GM18858 (cell line): Measurements from ENCODE around the gene ALKBH6.
"Not testable (repeated sequence)": the region's sequence is repeated elsewhere in the genome, so short reads cannot be mapped to it uniquely, and the experiment has no call there.

Source experiments
- ATAC-seq: cut with Tn5 transposase; IDR thresholded peaks from one replicate; pipeline ENCODE4 v1.9.1; 2021; ENCODE audit not compliant: unreplicated experiment

ALKBH6 gene

DNA sequence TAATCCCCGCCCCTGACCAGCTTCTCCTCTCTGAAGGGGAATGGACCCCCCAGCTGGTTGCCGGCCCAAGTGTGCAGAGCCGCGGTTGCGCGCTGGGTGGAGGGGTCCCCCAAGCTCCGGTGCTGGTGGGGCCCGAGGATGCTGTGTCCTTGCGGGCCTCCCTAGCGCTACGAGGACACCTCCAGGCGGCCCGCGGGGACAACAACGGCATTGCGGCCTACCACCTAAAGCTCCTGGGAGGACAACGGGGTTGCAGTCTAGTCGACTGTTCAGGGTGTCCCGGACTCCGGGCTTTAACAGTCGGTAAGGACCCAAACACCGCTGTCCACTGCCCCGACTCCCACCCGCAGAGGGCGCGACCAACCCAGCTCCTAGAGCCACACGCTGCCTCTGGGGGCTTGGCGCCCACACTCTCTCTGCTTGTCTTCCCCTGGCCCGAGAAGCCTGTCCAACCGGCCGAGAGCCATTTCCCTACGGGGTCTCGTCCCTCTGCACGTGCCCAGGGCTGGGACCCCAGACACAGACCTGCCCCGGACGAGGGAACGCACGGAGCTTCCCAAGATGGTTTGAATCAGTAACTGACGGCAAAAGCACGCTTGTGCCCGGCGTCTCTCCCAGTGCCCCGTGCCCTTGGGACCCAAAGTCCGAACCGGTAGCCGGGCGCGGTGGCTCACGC lies 20.0 kb downstream of the ALKBH6 start:
- no peak for ATAC-seq

DNA sequence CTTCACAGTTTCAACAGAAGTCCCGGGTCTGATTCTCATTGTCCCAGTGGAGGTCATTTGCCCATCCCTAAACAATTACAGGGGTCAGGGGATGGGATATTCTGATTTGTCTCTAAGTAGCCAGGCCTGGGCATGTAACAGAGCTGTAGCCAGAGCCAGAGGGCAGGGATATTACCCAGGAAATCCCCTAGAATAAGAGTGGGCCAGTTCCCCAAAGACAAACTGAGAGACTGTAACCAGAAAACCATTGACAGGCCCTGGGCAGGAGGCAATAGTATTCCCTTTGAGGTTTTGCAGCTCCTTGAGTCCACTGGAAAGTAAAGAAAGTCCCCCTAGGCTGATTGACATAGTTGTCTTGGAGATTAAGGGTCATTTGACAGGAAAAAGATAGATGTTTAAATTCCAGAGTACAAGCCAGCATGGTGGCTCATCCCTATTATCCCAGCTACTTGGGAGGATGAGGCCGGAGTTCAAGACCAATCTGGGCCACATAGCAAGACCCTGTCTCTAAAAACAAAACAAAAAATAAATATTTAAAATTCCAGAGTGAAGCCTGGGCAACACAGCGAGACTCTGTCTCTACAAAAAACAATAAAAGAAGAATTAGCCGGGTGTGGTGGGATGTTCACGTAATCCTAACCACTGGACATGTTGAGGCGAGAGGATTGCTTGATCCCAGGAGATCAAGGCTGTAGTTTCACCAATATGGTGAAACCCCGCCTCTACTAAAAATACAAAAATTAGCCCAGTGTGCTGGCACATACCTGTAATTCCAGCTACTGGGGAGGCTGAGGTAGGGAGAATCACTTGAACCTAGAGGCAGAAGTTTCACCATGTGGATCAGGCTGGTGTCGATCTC lies 20.9 kb downstream of the ALKBH6 start:
- ATAC-seq = no peak

DNA sequence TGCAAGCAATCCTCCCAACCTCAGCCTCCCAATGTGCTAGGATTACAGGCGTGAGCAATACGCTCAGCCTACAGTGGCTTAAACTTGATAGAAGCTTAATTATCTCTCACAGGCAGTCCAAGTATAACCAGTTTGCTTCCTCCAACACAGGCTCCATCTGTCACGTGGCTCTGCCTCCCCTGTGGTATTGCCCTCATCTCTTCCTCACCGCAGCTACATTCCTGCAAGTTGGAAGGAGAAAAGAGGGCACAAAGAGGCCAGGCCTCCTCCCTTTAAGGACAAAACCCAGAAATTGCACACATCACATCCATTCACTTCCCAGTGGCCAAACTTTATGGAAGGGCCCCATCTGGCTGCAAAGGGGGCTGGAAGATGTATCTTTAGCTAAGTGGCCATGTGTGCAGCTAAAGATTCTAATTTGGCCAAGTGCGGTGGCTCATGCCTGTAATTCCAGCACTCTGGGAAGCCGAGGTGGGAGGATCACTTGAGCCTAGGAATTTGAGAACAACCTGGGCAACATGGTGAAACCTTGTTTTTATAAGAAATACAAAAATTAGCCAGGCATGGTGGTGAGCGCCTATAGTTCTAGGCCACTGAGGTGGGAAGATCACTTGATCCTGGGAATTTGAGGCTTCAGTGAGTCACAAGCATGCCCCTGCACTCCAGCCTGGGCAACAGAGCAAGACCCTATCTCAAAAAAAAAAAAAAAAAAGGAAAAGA lies 22.1 kb downstream of the ALKBH6 start:
- no peak for ATAC-seq

DNA sequence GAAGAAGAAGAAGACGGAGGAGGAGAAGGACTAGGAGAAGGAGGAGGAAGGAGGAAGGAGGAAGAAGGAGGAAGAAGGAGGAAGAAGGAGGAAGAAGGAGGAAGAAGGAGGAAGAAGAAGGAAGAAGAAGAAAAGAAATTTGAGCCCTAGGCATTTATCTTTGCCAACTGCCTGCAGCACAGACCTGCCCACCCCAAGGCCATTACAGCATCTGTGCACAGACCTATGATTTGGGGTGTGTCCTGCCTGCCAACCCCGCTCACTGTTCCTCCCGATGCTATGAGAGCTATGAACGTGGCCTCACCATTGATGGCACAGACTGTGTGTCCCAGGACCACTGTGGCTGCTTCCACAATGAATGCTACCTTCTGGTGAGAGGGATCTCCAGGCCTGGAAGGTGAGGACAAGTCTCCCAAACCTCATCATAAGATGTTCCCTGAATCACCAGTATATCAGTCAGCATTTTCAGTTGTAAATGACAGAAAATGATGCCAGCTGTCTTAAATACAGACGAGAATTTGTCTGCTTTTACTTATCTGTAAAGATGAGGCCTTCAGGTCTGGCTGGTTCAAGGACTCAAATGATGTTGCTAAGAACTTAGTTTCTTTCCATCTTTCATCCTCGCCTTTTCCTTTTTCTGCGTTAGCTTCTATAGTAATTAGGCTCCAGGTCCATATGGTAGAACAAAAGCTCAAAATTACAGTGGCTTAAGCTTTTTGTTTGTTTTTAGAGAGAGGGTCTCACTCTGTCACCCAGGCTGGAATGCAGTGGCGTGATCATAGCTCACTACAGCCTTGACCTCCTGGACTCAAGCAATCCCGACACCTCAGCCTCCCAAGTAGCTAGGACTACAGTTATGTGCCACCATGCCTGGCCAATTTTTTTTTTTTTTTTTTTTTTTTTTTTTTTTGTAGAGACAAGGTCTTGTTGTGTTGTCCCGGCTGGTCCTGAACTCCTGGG lies 23.0 kb downstream of the ALKBH6 start:
- no peak for ATAC-seq

DNA sequence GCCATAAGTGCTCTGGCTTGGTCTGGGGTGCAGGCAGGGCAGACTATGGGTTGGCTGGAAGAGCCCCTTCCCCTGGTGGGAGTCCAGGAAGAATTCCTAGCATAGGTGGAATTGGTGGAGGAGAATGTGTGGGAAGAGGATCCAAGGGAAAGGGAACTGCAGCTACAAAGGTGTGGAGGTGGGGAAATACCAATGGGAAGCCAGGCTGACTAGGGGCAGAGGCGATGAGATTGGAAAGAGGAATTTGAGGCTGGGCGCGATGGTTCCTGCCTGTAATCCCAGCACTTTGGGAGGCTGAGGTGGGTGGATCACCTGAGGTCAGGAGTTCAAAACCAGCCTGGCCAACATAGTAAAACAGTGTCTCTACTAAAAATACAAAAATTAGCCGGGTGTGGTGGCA lies 23.9 kb downstream of the ALKBH6 start:
- ATAC-seq = no peak

DNA sequence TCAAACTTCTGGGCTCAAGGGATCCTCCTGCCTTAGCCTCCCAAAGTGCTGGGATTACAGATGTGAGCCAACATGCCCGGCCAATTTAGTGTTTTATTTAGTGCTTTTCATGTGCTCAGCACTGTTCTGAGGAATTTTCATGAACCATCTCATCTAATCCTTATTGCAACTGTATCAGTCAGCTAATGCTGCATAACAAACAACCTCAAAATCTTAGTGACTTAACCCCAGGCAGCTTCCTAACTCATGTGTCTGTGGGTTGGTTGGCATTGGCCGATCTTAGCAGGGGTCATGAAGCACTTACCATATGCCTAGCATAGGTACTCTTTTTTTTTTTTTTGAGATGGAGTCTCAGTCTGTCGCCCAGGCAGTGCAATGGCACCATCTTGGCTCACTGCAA lies 25.2 kb downstream of the ALKBH6 start:
- ATAC-seq = no peak

DNA sequence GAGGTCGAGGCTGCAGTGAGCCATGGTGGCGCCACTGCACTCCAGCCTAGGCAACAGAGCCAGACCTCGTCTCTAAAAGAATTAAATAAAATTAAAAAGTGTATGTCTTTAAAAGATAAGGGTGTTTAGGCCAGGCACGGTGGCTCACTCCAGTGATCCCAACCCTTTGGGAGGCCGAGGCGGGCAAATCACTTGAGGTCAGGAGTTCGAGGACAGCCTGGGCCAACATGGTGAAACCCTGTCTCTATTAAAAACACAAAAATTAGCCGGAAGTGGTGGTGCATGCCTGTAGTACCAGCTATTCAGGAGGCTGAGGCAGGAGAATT lies 26.5 kb downstream of the ALKBH6 start:
- ATAC-seq = no peak

DNA sequence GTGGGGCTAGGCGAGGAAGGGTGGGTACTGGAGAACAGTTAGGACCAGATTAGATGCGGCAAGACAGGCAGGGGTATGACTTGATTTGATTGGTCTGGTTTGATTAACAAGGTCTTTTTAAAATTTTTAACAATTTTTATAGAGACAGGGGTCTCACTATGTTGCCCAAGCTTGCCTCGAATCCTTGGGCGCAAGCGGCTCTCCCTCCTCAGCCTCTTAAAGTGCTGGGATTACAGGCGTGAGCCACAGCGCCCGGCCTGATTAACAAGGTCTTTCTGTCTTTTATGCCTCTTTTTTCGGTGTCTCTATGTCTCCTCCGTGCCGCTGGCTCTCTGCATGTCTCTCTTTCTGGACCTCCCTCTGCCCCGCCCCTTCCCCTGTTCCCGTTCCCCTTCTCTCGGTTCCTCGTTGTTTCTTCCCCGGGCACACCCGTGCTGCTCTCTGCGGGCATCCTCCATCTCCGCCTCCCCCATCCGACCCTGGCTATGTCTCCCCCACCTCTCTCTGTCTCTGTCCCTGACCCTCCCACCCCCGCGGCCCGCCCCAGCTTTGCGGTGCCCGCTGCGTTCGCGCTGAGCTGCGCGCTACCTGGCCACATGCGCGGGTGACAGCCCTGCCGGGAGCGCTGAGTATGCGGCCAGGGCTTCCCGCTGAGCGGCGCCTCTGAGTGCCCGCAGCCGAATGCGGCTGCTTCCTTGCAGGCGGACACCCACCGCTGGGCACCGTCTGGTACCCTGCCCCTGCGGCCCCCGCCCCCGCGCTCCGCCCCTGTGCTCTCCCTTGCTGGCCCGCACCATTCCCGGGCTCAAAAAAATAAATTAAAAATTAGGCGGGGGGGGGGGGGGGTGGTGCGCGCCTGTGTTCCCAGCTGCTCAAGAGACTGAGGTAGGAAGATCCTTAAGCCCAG lies 27.1 kb downstream of the ALKBH6 start:
- ATAC-seq = no peak

DNA sequence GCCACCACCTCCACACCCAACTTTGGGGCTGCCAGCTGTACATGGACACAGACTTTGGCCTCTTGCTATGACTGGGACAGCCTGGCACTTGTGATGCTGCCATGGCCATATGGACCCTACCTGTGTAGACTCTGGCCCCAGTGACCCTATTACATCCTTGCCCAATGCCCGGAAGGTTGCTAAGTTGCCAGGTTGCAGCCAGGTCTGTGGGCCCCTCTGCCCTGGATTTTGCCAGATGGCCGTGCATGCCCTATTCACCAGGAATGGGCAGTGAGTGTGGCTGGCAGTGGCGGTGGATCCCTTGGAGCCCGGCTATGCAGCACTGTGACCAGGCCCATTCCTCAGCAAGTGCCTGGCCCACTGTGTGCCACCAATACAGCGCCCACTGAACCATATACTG lies 27.9 kb downstream of the ALKBH6 start:
- no peak for ATAC-seq

DNA sequence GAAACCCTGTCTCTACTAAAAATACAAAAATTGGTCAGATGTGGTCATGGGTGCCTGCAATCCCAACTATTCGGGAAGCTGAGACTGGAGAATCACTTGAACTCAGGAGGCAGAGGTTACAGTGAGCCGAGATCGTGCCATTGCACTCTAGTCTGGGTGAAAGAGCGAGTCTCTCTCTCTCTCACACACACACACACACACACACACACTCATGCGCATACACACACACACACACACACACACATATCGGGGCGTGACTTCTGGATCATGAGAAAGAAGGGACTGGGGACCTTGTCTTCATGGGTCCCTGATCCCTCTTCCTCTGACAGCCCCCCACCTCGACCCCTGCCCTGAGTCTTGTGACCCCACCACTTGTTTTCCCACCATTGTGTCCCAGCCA lies 30.8 kb downstream of the ALKBH6 start:
- ATAC-seq = no peak

DNA sequence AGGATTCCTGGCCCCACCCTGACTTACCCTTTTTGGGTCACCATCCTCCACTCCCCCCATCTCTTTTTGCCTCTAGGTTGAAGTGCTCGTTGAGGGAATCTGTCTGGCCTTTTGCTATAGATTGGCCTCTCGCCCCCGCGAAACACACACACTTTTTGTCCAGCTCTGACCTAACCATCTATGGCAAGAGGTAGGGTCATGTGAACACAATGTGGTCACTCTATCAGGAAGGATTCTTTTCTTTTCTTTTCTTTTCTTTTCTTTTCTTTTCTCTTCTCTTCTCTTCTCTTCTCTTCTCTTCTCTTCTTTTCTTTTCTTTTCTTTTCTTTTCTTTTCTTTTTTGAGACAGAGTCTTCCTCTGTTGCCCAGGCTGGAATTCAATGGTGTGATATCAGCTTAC lies 33.0 kb downstream of the ALKBH6 start:
- ATAC-seq = not testable (repeated sequence)

DNA sequence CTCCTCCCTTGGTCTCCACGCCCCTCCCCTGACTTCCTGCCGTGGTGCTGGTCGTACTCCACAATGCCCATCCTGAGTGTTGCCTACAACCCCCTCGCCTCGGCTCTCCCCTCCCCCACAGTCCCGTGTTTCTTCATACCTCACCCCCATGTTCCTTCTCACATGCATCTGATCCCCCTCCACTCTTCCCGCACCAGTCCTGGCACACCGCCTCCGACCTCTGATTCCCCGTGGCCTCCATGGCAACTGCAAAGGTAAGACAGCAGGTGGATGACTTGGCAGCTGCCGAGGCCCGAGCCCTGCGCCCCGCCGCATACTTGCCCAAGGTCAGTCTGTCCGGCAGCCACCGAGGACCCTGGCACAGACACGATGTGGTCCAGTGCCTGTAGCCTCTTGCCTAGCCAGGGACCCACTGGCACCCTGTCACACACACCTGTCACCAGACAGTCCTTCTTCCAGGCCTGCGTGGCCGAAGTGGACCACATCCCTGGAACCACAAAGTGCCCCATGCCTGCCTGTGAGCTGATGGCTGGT lies 35.1 kb downstream of the ALKBH6 start:
- ATAC-seq = no peak

DNA sequence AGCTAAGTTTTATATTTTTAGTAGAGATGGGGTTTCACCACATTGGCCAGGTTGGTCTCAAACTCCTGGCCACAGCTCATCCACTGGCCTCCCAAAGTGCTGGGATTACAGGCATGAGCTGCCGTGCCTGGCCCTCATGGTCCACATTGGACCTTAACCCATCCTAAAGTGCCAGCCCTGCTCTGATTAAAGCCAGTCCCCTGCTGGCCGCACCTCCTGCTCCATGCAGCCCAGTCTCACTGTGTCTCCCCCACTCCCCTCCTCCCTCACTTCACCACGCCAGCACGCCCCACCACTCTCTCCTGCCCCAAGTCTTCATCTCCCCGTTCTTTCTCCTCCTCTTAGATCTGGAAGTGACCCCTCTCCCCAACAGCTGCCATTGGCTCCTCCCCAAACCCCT lies 35.7 kb downstream of the ALKBH6 start:
- ATAC-seq = no peak

DNA sequence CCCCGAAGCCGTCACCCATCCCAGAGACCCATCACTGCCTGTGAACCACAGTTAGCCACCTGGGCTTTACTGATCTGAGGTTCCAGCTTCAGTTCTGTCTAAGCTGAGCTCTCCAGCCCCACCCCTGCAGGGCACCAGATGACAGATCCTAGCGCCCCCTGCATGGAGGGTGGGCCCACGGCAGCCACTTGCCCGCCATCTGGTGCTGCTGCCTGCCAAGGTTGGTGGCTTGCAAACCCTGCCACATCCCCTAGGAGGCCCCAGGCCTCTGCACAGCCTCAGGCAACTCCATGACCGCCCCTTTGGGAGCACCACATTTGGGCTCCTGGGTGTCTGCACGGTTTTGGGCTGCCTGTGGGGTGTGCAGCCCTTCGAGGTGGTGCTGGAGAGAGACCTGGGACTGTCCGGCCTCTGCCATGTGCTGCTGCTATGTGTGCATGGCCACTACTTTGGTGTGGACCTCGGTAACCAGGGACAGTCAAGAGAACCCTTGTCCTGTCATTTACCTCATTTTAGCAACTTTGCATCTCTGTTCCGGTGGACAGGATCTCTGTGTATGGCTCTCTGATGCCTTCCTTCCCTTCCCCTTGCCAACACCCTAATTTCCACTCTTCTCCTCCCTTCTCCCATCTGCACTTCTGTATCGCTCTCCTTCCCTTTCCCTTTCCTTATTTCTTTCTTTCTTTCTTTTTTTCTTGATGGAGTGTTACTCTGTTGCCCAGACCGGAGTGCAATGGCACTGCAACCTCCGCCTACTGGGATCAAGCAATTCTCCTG lies 36.4 kb downstream of the ALKBH6 start:
- ATAC-seq = no peak

DNA sequence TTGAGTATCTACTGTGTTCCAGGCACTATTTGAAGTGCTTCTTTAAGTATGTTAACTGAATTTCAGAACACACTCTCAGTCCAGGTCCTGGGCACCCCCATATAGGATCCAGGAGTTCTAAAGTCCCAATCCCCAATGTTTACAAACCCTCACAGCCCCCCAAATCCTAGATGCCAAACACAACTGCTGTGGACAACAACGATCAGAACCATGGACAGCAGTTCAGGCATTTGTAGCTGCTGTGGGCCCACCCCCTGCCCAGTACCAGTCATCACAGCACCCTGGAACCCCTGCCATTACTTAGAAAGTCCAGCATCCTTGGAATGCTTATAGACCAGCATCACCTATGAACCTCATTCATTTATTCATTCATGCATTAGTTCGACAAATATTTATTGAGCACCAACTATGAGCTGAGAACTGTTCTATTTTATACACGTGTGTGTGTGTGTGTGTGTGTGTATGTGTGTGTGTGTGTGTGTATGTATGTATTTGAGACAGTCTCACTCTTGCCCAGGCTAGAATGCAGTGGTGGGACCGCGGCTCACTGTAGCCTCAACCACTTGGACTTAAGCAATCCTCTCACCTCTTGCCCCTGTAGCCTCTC lies 38.3 kb downstream of the ALKBH6 start:
- no peak for ATAC-seq

DNA sequence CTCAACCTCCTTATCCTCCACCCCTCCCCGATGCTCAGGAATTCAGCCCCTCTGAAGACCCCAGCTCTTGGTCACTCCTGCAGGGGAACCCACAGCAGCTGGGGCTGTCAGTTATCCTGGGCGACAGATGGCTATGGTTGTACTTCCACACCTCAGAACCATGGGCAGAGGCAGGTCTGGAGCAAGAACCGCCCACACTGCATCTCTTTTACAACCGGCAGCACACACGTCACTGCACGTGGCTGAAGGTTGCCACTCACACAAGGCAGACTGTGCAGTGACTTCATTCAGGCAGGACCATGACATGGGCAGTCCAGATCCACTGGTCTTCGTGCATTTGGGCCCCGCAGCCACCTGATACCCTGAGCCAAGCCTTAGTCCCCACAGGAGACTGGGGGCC lies 40.5 kb downstream of the ALKBH6 start:
- no peak for ATAC-seq

DNA sequence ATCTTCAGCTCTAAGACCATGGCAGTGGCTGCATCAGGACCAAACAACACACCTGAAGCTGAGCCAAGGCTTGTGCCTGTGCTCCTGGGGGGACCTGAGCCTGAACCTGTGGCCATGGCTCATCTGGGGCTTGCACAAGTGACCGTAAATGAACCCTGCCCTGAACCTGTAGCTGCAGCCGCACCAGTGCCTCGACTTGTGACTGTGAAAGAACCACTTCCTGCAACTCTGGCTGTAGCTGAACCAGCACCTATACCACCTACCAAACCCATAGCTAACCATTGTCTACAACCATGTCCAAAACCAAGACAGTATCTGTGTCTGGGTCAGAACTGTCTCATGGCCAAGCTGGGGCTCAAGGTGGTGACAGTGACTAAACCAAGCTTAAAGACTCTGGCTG lies 47.2 kb downstream of the ALKBH6 start:
- no peak for ATAC-seq

DNA sequence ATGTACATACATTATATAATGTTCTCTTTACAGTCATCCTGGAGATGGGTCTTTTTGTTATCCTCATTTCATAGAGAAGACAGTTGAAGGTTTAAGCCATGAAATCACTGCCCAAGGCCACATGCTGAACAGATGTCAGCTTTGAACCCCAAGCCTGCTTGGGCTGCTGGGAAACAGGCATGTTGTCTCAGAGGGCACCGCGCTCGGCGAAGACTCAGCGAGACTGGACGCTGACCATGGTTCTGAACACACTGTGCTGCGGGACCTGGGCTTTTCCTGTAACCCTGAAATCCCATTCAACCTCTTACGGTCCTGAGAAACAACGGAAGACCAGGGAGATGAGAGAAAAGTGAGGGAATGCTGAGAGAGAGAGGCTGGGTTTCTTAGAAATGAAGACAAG lies 50.5 kb downstream of the ALKBH6 start:
- ATAC-seq = no peak
